IMR-90 (cell line): ENCODE measurements around the gene PRKAR1B. TPM values are rescaled to one million over a fixed set of nuclear protein-coding genes. Genes with fewer than 3 reads are reported as not detected.

Experiments
- ATAC-seq: fragments of 200-7000 bp; cut with Tn5 transposase; 2 replicates; pipeline ENCODE4 v1.9.1; 2020; ENCODE audit warnings: low read depth, mild to moderate bottlenecking, moderate library complexity
- BruUV-seq: library from RNA; stranded (reverse); fragments of 400-500 nt; replicated peaks from 2 replicates; lab custom pipeline; 2021; lab: Mats Ljungman, UMichigan
- CTCF ChIA-PET: fragments of 300-600 bp; formaldehyde crosslinking; extraction: SDS; loops from one replicate; lab custom pipeline; 2021; ENCODE audit warnings: antibody characterized with exemption; lab: Yijun Ruan, JAX
- POLR2A ChIA-PET: fragments of 300-600 bp; sonication (Branson Sonifier 250); formaldehyde crosslinking; loops from one replicate; lab custom pipeline; 2022; ENCODE audit warnings: antibody characterized with exemption; ENCODE audit not compliant: unreplicated experiment; lab: Charles Lee
- DNase-seq: peaks from one replicate; pipeline ENCODE4 v3.0.0; 2013
- H2AFZ ChIP-seq: replicated peaks from 2 replicates; pipeline ENCODE3; 2013; ENCODE audit warnings: low read length, mild to moderate bottlenecking; ENCODE audit not compliant: poor library complexity
- H2AK5ac ChIP-seq: 2 replicates; pipeline ENCODE4 v1.6.1; 2013; ENCODE audit warnings: low read depth, low read length, inconsistent platforms
- H2AK9ac ChIP-seq: replicated peaks from 2 replicates; pipeline ENCODE3; 2013; ENCODE audit warnings: mild to moderate bottlenecking, low read depth, low read length, moderate library complexity; ENCODE audit not compliant: poor library complexity
- H2BK120ac ChIP-seq: 2 replicates; pipeline ENCODE4 v1.6.1; 2013; ENCODE audit warnings: low read depth, low read length, inconsistent platforms
- H2BK15ac ChIP-seq: 3 replicates; pipeline ENCODE4 v1.6.1; 2013; ENCODE audit warnings: low read depth, low read length, inconsistent platforms
- H2BK20ac ChIP-seq: 2 replicates; pipeline ENCODE4 v1.6.1; 2013; ENCODE audit warnings: low read depth, mild to moderate bottlenecking, inconsistent platforms, low read length, moderate library complexity
- H2BK5ac ChIP-seq: 2 replicates; pipeline ENCODE4 v1.6.1; 2013; ENCODE audit warnings: mild to moderate bottlenecking, low read depth, low read length, inconsistent platforms; ENCODE audit not compliant: poor library complexity, severe bottlenecking
- H3K14ac ChIP-seq: replicated peaks from 2 replicates; pipeline ENCODE4 v1.6.1; 2013; ENCODE audit warnings: low read depth, low read length, inconsistent platforms
- H3K18ac ChIP-seq: 2 replicates; pipeline ENCODE4 v1.6.1; 2013; ENCODE audit warnings: low read depth, low read length, control low read depth
- H3K23ac ChIP-seq: 2 replicates; pipeline ENCODE4 v1.6.1; 2013; ENCODE audit warnings: low read depth, low read length, inconsistent platforms
- H3K27ac ChIP-seq: 2 replicates; pipeline ENCODE4 v1.5.1; 2013; ENCODE audit warnings: mild to moderate bottlenecking, control low read depth, low read length; ENCODE audit not compliant: insufficient read depth
- H3K27me3 ChIP-seq: 2 replicates; pipeline ENCODE4 v1.6.1; 2013; ENCODE audit warnings: low read length; ENCODE audit not compliant: control insufficient read depth, insufficient read depth
- H3K36me3 ChIP-seq: 2 replicates; pipeline ENCODE4 v1.6.1; 2013; ENCODE audit warnings: low read length, mixed read lengths; ENCODE audit not compliant: control insufficient read depth, insufficient read depth
- H3K4ac ChIP-seq: 2 replicates; pipeline ENCODE4 v1.6.1; 2013; ENCODE audit warnings: low read depth, low read length, inconsistent platforms
- H3K4me1 ChIP-seq: 2 replicates; pipeline ENCODE4 v1.6.1; 2013; ENCODE audit warnings: low read length, mixed read lengths; ENCODE audit not compliant: control insufficient read depth, insufficient read depth
- H3K4me2 ChIP-seq: 2 replicates; pipeline ENCODE4 v1.6.1; 2013; ENCODE audit warnings: low read depth, mild to moderate bottlenecking, control low read depth, low read length, moderate library complexity
- H3K4me3 ChIP-seq: 2 replicates; pipeline ENCODE4 v1.5.1; 2013; ENCODE audit warnings: low read depth, mild to moderate bottlenecking, control low read depth, low read length, moderate library complexity; ENCODE audit not compliant: insufficient read depth
- H3K56ac ChIP-seq: 2 replicates; pipeline ENCODE4 v1.6.1; 2013; ENCODE audit warnings: low read length, inconsistent platforms; ENCODE audit not compliant: insufficient read depth; ENCODE audit errors: extremely low read depth
- H3K79me1 ChIP-seq, 2 experiments: 2 replicates each; pipeline ENCODE4 v1.6.1; 2013; ENCODE audit warnings: low read length in 2 of 2, inconsistent platforms in 1 of 2, low read depth in 1 of 2
- H3K9ac ChIP-seq: 2 replicates; pipeline ENCODE4 v1.6.1; 2013; ENCODE audit warnings: low read depth, low read length, control low read depth
- H3K9me1 ChIP-seq: 2 replicates; pipeline ENCODE4 v1.6.1; 2013; ENCODE audit warnings: low read length, inconsistent platforms; ENCODE audit not compliant: insufficient read depth
- H3K9me3 ChIP-seq: 2 replicates; pipeline ENCODE4 v1.6.1; 2013; ENCODE audit warnings: low read length; ENCODE audit not compliant: control insufficient read depth, insufficient read depth
- H4K20me1 ChIP-seq: 2 replicates; pipeline ENCODE4 v1.6.1; 2013; ENCODE audit warnings: low read length, inconsistent platforms; ENCODE audit not compliant: insufficient read depth
- H4K5ac ChIP-seq: 2 replicates; pipeline ENCODE4 v1.6.1; 2013; ENCODE audit warnings: mild to moderate bottlenecking, low read depth, low read length, control low read depth
- H4K8ac ChIP-seq, 2 experiments: 2 replicates each; pipeline ENCODE4 v1.6.1; 2013; ENCODE audit warnings: low read depth in 2 of 2, low read length in 2 of 2, control low read depth in 1 of 2, inconsistent platforms in 1 of 2
- H4K91ac ChIP-seq: 2 replicates; pipeline ENCODE4 v1.6.1; 2013; ENCODE audit warnings: low read depth, low read length, inconsistent platforms; ENCODE audit not compliant: insufficient read depth
- CEBPB ChIP-seq: IDR thresholded peaks from 2 replicates; pipeline ENCODE4 v1.6.1; 2012; ENCODE audit warnings: low read depth, low read length, improper control_type of control experiment
- WGBS, 2 experiments: methylation state at CpG; one replicate each; pipeline versions ENCODE4 v1.1.5 to v1.1.7; 2013; ENCODE audit warnings: missing lambda C conversion rate in 2 of 2; ENCODE audit not compliant: insufficient read length in 1 of 2; ENCODE audit errors: extremely low coverage in 2 of 2; 5-methylcytosine and 5-hydroxymethylcytosine counted together
- dilution Hi-C: fragments of 300-500 bp; cut with HindIII; formaldehyde crosslinking; loops from one replicate; pipeline ENCODE4 v1.14.3; 2018; ENCODE audit warnings: low sequenced_read_pairs; ENCODE audit not compliant: unreplicated experiment
- in situ Hi-C: fragments of 300-500 bp; cut with MboI; formaldehyde crosslinking; loops from 3 replicates; pipeline ENCODE4 v1.14.3; 2019; ENCODE audit warnings: low sequenced_read_pairs, inconsistent platforms, mixed read lengths
- intact Hi-C: fragments of 100-400 bp; cut with micrococcal nuclease; formaldehyde crosslinking; loops from 2 replicates; pipeline ENCODE4 v1.10.0; 2022
- polyA plus RNA-seq, 3 experiments: library from polyadenylated mRNA; depleted of rRNA; stranded (reverse); fragments of >200 nt; gene quantifications; 2 replicates each; pipeline ENCODE4 v1.2.3, GENCODE V29; 2012; ENCODE audit warnings: low replicate concordance in 1 of 3
- total RNA-seq: library from RNA; depleted of rRNA; stranded (reverse); fragments of >200 nt; gene quantifications from 2 replicates; pipeline ENCODE4 v1.2.3, GENCODE V29; 2012

PRKAR1B gene
- total and polyA plus RNA-seq, 2 of the 4 experiments (the other 2 are of a cell fraction) = 15.2 to 20.2 TPM

GRCh38 chr7:646487-646886, 80.6 kb downstream of the PRKAR1B start:
- Histone ChIP-seq H3K27me3 (no peaks in the 10 kb centered on the region), H4K5ac (no peak overlapping the region), H3K14ac (no peak overlapping the region), H3K4ac (no peak overlapping the region), H2AK9ac (no peak overlapping the region), H2AFZ (no peak overlapping the region), H4K91ac (no peak overlapping the region), H2BK15ac (no peak overlapping the region), H3K23ac (no peak overlapping the region), H3K4me1 (no peaks in the 10 kb centered on the region), H3K36me3 (no peaks in the 10 kb centered on the region), H3K79me1 (no peaks in the 10 kb centered on the region), H3K9me3 (peaks cover 10% of the 10 kb centered on the region; the same call in 1 of the 2 replicates), H3K4me2 (no peak overlapping the region), H2BK20ac (no peak overlapping the region), H3K4me3 (no peak overlapping the region), H2AK5ac (no peak overlapping the region), H2BK5ac (no peak overlapping the region), H3K9me1 (no peaks in the 10 kb centered on the region), H3K18ac (no peak overlapping the region), H3K56ac (no peak overlapping the region), H2BK120ac (no peak overlapping the region), H4K8ac (no peak overlapping the region), H3K9ac (no peak overlapping the region), H4K20me1 (no peaks in the 10 kb centered on the region), H3K27ac (no peak overlapping the region)
- 70% methylated on average over 5 of the region's 11 CpGs; no CpG with 5 or more reads in 1 of the 2 experiments for WGBS, 2 experiments
- ChIA-PET CTCF (no interaction called here), POLR2A (no interaction called here)
- DNase-seq (no peak), ATAC-seq (no peak)
- TF ChIP-seq CEBPB = no peak
- dilution Hi-C loops (no loop called here), intact Hi-C loops (no loop called here), in situ Hi-C loops (no loop called here)
- no TSS peak for BruUV-seq
